Hematopoietic multipotent progenitor cell treated with erythropoietin and hydrocortisone succinate and interleukin-3 and kit ligand, for 8 days (in vitro differentiated cells): ENCODE measurements around the gene SPATA19.

Source experiments
- DNase-seq: peaks from one replicate; pipeline ENCODE4 v3.0.0-alpha.2; 2015

Gene SPATA19

GRCh38 chr11:133835593-133836548, 9.4 kb downstream of the SPATA19 start:
- DNase-seq = no peak

- DNase-seq = peak; percentile 25
These were observed 10.4 kb downstream of the SPATA19 start for GRCh38 chr11:133834682-133835592.

- DNase-seq = no peak
These were observed 11.2 kb downstream of the SPATA19 start for GRCh38 chr11:133833898-133834681.

GRCh38 chr11:133832991-133833897, 12.1 kb downstream of the SPATA19 start:
- no peak for DNase-seq

GRCh38 chr11:133832096-133832990, 13.0 kb downstream of the SPATA19 start:
- no peak for DNase-seq

GRCh38 chr11:133830931-133831907, 14.1 kb downstream of the SPATA19 start:
- DNase-seq = no peak

GRCh38 chr11:133829566-133829965, 15.7 kb downstream of the SPATA19 start:
- no peak for DNase-seq

GRCh38 chr11:133828871-133829270, 16.4 kb downstream of the SPATA19 start:
- no peak for DNase-seq

- no peak for DNase-seq
These were observed 17.8 kb downstream of the SPATA19 start for GRCh38 chr11:133827556-133827955.

GRCh38 chr11:133826866-133827265, 18.4 kb downstream of the SPATA19 start:
- no peak for DNase-seq

- no peak for DNase-seq
These were observed 19.6 kb downstream of the SPATA19 start for GRCh38 chr11:133825666-133826065.

- DNase-seq = no peak
These were observed 20.2 kb downstream of the SPATA19 start for GRCh38 chr11:133825156-133825555.

- no peak for DNase-seq
These were observed 20.7 kb downstream of the SPATA19 start for GRCh38 chr11:133824593-133824992.

GRCh38 chr11:133823614-133824013, 21.7 kb downstream of the SPATA19 start:
- DNase-seq = no peak

- no peak for DNase-seq
These were observed 22.1 kb downstream of the SPATA19 start for GRCh38 chr11:133823211-133823610.

- peak; percentile 52 for DNase-seq
These were observed 23.5 kb downstream of the SPATA19 start for GRCh38 chr11:133821776-133822175.

- DNase-seq = no peak
These were observed 25.5 kb downstream of the SPATA19 start for GRCh38 chr11:133819746-133820315.

GRCh38 chr11:133819114-133819513, 26.2 kb downstream of the SPATA19 start:
- DNase-seq = no peak

- no peak for DNase-seq
These were observed 27.0 kb downstream of the SPATA19 start for GRCh38 chr11:133818302-133818701.
